GM18502 (cell line): ENCODE results near the gene NEAT1.
"Not testable (repeated sequence)": the region's sequence is repeated elsewhere in the genome, so short reads cannot be mapped to it uniquely, and the experiment has no call there.

Source experiments
- ATAC-seq: cut with Tn5 transposase; IDR thresholded peaks from one replicate; pipeline ENCODE4 v1.9.1; 2021; ENCODE audit warnings: mild to moderate bottlenecking; ENCODE audit not compliant: unreplicated experiment, poor library complexity

Gene NEAT1

DNA sequence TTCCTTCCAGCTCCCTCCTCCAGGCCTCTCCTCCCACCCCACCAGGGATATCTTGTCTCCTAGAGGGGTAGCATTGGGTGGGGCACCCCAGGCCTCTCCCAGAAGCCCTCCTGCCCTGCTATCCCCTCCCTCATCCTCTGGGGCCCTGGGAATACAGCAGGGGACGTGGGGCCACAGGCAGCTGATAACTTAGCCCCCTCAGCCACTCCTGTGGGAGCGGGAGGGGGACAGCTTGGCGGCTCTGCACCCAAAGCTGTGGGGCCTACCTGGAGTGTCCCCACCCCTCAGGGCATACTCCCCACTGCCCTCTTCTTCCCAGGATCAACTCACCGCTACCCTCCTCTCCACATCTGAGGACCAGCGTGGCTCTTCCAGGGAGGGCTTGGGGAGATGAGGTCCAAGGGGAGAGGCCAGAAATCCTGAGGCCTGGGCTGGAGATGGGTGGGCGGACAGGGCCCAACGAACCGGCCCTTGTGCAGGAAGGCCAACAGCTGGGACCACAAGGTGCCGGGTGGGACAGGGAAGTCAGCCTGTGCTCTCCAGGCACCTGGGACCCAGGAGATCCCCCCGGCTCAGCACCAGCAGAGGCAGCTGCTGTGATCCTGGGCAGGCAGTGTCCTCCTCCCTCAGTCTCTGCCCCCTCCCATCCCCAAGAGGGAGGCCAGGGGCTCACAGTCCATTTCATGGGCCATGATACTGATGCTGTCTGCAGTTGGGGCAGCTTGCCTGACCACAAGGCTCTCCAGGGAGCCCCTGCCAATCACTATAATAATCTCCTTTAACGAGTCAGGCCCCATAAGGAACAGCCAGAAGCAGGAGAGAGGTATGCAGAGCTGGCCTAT, 23.2 kb downstream of the NEAT1 start:
- ATAC-seq = no peak

DNA sequence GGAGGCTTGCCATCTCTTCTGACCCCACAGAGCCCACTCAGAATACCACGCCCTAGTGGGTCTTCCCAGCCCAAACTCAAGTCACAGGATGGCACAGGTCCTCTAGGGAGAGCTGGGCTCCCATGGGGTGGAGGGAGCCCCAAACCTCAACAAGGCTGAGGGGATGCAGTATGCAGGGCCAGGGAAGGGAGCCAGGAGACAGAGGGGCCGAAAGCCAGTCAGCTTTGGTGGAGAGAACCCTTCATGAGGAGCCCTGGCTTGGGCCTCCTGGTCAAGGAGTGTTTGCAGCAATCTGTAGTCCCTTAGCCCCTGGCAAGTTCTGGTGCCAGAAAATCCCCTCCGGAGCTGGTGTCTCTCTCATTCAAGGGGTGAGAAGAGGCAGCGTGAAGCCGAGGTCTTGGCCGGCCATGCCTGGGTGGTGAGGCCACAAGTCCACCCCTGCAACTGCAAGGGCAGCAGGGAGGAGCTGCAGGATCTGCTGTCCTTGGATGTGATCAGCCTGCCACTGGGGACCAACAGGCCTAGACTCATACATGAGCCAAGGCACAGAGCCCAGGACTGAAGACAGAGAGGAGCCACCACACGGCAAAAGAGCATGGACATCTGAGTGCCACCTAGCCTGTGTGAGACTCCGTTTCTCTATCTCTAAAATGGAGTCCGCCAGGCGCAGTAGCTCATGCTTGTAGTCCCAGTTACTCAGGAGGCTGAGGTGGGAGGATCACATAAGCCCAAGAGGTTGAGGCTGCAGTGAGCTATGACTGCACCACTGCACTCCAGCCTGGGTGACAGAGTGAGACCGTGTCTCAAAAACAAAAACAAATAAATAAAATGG, 24.1 kb downstream of the NEAT1 start:
- no peak for ATAC-seq

DNA sequence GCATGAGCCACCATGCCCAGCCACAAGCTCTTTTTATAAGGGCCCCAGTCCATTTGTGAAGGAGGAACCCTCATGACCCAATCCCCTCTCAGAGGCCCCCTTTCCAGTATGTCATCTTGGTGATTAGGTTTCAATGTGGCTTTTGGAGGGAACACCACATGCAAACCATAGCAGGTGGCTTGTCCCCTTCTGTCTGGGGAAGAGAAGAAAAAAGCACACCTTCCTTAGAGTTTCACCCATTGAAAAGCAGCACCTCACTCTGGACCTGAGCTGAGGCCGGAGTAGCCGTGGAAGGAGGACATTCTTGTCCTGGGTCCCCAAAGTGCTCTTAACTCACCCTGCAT, 25.4 kb downstream of the NEAT1 start:
- ATAC-seq = no peak

DNA sequence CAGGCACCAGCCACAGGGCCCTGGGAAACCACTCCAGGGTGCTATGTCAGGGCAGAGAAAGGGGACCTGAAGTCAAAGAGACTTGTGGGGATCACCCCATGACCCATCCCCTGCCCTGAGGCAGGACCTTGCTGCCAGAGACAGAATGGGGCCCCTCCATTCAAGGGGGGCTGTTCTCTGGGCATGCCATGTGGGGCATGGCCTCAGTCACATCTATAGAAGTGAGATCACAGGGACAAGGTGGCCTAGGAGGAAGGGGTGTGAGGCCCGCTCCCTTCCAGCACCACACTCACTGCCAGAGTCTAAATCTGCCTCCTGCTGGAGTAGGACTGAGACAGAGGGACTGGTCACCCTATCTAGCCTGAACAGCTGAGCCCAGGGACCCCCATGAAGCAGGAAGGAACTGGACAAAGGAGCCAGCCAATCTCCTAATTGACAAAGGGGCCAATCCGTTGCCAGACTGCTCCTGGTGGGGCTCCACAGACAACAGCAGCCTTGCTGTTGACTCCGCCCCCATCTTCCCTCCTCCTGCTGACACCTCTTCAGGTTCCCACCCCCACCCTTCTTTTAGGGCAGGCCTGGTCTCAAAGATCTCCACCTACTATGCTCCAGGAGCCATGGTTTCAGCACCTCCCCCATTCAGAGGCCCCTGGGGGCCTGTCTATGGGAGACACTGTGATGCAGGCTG, 26.0 kb downstream of the NEAT1 start:
- no peak for ATAC-seq

DNA sequence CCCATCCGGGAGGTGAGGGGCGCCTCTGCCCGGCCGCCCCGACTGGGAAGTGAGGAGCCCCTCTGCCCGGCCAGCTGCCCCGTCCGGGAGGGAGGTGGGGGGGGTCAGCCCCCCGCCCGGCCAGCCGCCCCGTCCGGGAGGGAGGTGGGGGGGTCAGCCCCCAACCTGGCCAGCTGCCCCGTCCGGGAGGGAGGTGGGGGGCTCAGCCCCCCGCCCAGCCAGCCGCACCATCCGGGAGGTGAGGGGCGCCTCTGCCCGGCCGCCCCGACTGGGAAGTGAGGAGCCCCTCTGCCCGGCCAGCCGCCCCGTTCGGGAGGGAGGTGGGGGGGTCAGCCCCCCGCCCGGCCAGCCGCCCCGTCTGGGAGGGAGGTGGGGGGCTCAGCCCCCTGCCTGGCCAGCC, 28.7 kb downstream of the NEAT1 start:
- ATAC-seq = not testable (repeated sequence)

DNA sequence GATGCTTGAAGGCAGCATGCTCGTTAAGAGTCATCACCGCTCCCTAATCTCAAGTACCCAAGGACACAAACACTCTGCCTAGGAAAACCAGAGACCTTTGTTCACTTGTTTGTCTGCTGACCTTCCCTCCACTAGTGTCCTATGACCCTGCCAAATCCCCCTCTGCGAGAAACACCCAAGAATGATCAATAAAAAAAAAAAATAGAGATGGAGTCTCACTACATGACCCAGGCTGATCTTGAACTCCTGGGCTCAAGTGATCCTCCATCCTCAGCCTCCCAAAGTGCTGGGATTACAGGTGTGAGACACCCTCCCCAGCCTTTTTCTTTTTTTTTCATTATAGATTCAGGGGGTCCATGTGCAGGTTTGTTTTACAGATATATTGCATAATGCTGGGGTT, 29.7 kb downstream of the NEAT1 start:
- not testable (repeated sequence) for ATAC-seq

DNA sequence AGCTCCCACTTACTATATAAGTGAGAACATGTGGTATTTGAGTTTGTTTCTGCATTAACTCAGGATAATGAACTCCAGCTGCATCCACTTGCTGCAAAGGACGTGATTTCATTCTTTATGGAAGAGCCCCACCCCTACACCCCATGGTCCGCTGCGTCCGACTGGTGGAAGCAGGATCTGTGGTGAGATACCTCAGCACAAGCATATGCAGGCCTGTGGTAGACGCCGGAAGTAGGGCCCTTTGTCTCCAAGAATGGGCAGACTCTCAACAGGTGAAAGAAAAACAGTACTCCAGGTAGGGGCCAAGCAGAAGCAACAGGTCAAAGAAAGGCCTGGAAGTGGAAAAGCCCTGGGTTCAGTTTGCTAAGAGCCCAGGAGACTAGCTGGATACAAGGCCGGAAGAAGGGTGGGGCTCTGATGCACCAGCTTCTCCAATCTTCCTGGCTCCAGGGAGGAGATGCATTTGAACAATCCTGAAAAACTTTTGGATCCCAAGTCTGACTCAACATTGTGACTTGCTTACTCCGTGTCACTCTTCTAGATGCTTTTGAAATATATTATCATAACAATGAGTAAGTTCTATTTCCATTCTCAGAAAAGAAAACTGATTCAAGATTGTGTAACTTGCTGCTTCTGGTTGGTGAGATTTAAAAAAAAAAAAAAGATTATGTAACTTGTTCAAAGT, 30.4 kb downstream of the NEAT1 start:
- ATAC-seq = no peak

DNA sequence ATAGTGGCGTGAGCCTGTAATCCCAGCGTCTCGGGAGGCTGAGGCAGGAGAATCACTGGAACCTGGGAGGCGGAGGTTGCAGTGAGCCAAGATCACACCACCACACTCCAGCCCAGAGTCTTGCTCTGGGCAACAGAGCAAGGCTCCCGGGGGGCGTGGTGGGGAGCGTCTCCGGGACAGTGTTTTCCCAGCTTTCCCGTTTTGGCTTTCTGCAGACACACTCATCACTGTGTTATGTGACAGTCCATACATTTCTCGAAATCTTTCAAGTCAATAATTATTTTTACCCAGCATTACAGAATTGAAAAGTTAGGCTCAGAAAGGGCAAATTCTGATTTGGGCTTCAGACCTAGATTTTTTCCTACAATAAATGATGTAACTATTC, 31.7 kb downstream of the NEAT1 start:
- ATAC-seq = no peak

DNA sequence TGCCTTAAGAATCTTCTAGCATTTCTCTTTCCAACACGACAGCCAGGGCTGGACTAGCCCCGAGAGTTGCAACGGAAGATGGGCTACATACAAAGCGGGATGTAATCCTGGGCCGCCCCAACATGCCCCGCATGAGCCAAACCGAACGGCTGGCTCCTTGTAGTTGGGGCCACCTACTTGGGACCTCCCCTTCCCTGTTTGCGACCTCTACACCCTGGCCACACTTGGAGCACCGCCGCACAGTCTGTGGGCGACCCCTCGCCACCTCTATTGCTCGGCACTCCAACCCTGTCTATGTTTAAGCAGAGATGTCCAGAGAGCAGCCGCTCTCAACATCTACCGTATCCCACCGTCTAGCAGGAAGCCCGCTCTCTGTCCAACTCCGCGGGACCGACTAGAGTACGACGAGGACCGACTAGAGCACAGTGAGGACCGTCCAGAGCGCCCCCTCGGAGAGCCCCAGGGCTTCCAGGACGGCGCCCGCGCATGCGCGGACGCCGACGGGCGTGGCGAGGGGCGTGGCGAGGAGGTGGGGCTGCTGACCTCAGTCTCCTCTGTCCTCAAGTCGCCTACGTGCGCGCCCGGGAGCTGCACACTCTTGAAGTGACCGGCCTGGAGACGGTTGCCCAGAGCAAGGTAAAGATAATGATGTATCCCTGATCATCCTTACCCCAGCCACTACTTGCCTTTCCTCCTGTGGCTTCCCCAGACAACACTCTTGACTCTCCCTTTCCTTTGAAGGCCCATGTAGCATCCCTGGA, 32.3 kb downstream of the NEAT1 start:
- ATAC-seq = peak; percentile 86

DNA sequence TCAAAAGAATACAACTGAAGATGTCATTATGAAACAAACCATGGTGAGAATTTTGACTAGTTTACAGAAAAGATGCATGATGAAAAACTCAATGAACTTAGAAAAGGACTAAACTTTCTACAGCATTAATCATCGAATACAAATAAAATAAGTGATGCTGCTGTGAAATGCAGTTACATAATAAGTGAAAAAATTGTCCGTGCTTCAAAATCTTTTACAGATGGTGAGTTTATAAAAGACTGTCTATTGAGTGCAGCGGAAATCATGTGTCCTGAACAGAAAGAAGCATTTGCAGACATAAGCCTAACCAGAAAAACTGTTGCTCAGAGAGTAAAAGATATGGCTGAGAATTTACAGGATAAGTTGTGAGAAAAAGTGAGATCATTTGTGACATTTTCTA, 33.8 kb downstream of the NEAT1 start:
- ATAC-seq = no peak

DNA sequence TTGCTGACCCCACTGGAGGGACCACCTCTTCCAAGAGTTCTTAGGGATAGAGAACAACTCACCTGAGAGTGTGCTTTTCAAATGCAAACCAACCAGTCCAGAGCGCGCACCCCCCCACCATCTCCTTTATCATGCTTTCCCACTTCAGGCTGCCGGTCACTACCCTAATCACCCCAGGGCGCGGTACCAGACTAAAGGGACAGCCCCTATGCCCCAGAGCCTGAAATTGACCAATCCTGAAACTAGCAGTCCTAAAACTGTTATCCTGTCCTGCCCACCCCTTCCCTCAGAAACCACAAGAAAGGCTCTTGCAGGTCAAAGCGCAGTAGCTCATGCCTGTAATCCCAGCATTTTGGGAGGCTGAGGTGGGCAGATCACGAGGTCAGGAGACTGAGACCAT, 37.0 kb downstream of the NEAT1 start:
- ATAC-seq = no peak

DNA sequence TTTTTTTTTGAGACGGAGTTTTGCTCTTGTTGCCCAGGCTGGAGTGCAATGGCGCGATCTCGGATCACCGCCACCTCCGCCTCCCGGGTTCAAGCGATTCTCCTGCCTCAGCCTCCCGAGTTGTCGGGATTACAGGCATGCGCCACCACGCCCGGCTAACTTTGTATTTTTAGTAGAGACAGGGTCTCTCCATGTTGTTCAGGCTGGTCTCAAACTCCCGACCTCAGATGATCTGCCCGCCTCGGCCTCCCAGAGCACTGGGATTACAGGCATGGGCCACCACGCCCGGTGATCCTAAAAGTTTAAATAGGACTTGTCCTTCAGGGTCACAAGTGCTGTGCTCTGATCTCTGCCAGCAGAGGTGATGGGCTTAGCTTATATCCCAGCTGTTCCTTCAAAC, 42.9 kb downstream of the NEAT1 start:
- ATAC-seq = not testable (repeated sequence)

DNA sequence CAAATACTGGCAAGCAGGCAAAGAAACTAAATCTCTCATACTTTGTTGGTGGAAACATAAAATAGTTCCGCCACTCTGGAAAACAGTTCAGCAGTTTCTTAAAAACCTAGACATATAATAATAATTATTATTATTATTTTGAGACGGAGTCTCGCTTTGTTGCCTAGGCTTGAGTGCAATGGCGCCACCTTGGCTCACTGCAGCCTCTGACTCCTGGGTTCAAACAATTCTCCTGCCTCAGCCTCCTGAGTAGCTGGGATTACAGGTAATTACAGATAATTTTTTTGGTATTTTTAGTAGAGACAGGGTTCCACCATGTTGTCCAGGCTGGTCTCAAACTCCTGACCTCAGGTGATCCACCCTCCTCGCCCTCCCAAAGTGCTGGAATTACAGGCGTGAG, 44.7 kb downstream of the NEAT1 start:
- not testable (repeated sequence) for ATAC-seq

DNA sequence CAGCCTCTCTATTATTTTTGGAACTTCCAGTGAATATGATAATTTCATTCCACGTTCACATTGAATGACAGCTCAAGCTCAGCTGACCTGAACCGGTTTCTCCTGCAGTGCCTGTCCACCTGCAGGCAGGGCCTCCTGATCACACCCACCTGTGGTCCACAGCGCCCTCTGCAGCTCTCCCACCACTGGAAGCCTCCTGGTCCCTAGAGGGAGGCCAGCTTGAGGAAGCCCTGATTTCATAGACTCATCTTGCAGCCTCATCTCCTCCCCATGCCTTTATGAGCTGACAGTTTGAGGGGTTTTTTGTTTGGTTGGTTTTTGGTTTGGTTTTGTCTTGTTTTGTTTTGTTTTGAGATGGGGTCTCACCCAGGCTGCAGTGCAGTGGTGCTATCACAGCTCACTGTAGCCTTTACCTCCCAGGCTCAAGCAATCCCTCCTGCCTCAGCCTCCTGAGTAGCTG, 46.3 kb downstream of the NEAT1 start:
- ATAC-seq = no peak

DNA sequence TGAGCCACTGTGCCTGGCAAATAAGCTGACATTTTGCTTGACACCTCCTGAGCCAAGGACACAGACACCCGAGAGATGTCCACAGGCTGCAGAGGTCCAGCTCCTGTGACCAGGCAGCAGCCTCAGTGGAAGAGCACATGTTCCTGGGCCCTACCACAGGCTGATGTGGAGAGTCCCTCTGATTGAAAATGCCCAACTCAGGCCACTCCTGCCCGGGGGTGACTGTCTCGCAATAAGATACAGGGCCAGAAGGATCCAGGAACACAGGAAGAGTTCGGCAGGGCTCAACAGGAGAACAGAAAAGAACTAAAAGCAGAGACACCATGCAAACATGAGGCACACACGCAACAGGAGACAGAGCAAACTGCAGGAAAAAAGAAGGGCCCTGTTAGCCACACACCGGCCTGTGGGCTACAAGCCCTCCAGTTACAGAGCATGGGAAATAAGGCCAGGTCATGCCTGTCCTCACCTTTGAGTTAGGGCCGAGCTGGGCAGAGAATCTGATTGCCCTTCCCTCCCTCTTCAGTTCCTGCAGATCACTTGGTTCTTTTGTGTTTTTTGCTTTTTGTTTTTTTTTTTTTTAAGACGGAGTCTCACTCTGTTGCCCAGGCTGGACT, 47.9 kb downstream of the NEAT1 start:
- no peak for ATAC-seq

DNA sequence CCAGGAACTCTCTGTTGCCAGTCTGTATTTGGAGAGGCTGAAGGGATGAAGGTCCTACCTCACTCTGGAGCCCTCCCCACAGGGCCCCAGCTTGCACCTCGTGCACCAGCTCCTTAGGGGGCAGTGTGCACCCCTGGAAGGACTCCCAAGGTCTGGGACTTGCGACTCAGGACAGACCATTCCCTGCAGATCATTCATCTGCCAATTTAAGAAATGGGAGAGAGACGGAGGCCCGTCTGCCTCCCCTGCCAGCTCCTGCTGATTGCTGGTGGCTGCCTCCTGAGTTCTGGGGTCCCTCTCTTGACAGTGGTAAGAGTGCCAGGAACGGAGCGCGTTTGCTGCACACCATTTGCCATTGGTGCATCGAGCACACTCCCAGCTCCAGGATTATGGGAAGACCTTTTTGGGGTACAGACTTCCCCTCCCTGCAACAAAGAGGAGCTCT, 48.9 kb downstream of the NEAT1 start:
- no peak for ATAC-seq

DNA sequence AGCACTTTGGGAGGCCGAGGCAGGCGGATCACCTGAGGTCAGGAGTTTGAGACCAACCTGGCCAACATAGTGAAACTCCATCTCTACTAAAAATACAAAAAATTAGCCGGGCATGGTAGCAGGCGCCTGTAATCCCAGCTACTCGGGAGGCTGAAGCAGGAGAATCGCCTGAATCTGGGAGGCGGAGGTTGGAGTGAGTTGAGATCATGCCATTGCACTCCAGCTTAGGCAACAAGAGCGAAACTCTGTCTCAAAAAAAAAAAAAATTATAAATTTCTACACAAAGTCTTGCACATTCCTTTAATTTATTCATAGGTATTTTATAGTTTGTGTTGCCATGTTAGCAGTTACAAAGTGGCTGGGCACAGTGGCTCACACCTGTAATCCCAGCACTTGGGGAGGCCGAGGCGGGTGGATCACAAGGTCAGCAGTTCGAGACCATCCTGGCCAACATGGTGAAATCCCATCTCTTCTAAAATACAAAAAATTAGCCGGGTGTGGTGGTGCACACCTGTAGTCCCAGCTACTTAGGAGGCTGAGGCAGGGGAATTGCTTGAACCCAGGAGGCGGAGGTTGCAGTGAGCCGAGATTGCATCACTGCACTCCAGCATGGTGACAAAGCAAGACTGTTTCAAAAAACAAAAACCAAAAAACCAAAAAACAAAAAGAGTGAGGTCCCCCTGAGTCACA, 50.1 kb downstream of the NEAT1 start:
- ATAC-seq = not testable (repeated sequence)

DNA sequence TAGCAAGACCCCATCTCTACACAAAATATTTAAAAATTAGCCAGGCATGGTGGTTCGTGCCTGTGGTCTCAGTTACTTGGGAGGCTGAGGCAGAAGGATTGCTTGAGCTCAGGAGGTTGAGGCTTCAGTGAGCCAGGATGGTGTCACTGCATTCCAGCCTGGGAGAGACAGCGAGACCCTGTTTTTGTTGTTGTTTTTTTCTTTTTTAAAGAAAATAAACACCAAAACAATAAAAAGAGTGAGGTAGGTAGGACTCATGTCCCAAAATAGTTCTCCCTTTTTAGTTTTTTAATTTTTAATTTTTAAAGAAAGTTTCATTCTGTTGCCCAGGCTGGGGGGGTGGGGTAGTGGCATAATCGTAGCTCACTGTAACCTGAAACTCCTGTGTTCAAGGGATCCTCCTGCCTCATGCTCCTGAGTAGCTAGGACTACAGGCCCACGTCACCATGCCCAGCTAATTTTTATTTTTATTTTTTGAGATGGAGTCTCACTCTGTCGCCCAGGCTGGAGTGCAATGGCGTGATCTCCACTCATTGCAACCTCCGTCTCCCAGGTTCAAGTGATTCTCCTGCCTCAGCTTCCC, 50.8 kb downstream of the NEAT1 start:
- no peak for ATAC-seq
